Liver (tissue), 9 donors: Measurements from ENCODE around the gene UMODL1. TPM values are rescaled to one million over a fixed set of nuclear protein-coding genes. Genes with fewer than 3 reads are reported as not detected.

Source experiments
- DNase-seq: peaks from one replicate; pipeline ENCODE4 v3.0.0-alpha.2; 2017; ENCODE audit warnings: low spot score
- H3K27ac ChIP-seq, 2 donors: one replicate each; pipeline ENCODE4 v1.7.0; 2013; ENCODE audit warnings: inconsistent platforms in 2 of 2, low read length in 2 of 2, control low read depth in 1 of 2, low read depth in 1 of 2, mild to moderate bottlenecking in 1 of 2
- H3K27me3 ChIP-seq, 4 donors: one replicate each; pipeline versions ENCODE4 v1.6.1 to v1.7.0; 2013; ENCODE audit warnings: low read length in 3 of 4, inconsistent platforms in 1 of 4, mild to moderate bottlenecking in 1 of 4, moderate library complexity in 1 of 4; ENCODE audit not compliant: control insufficient read depth in 4 of 4, insufficient read depth in 4 of 4
- H3K36me3 ChIP-seq, 4 donors: one replicate each; pipeline versions ENCODE4 v1.6.1 to v1.7.0; 2013; ENCODE audit warnings: low read length in 3 of 4, mild to moderate bottlenecking in 3 of 4, low read depth in 1 of 4, moderate library complexity in 1 of 4; ENCODE audit not compliant: control insufficient read depth in 4 of 4, insufficient read depth in 3 of 4
- H3K4me1 ChIP-seq, 4 donors: one replicate each; pipeline versions ENCODE4 v1.6.1 to v1.7.0; 2013; ENCODE audit warnings: low read length in 3 of 4, mild to moderate bottlenecking in 3 of 4, moderate library complexity in 1 of 4; ENCODE audit not compliant: control insufficient read depth in 4 of 4, insufficient read depth in 4 of 4
- H3K4me3 ChIP-seq, 3 donors: one replicate each; pipeline versions ENCODE4 v1.6.1 to v1.7.0; 2013; ENCODE audit warnings: low read length in 3 of 3, control low read depth in 1 of 3, low read depth in 1 of 3, mild to moderate bottlenecking in 1 of 3
- H3K9ac ChIP-seq, 2 donors: one replicate each; pipeline ENCODE4 v1.7.0; 2013; ENCODE audit warnings: low read length in 2 of 2, mild to moderate bottlenecking in 2 of 2, moderate library complexity in 2 of 2, control low read depth in 1 of 2, low read depth in 1 of 2
- H3K9me3 ChIP-seq, 4 donors: one replicate each; pipeline versions ENCODE4 v1.6.1 to v1.7.0; 2013; ENCODE audit warnings: low read length in 3 of 4; ENCODE audit not compliant: control insufficient read depth in 4 of 4
- EGR1 ChIP-seq, 2 donors: IDR thresholded peaks; 2 replicates each; pipeline ENCODE4 v1.6.1; 2016 to 2018; ENCODE audit warnings: antibody characterized with exemption in 2 of 2, low read depth in 2 of 2
- FOXA1 ChIP-seq: IDR thresholded peaks from 2 replicates; pipeline ENCODE4 v1.6.1; 2016; ENCODE audit warnings: antibody characterized with exemption
- GABPA ChIP-seq, 2 donors: IDR thresholded peaks in 1 of 2; conservative IDR thresholded peaks in 1 of 2; 2 replicates each; pipeline ENCODE4 v1.6.1; 2016; ENCODE audit warnings: antibody characterized with exemption in 2 of 2, mild to moderate bottlenecking in 1 of 2, moderate library complexity in 1 of 2
- HNF4A ChIP-seq, 2 donors: conservative IDR thresholded peaks; 2 replicates each; pipeline ENCODE4 v1.6.1; 2016; ENCODE audit warnings: antibody characterized with exemption in 2 of 2, mild to moderate bottlenecking in 2 of 2
- HNF4G ChIP-seq: IDR thresholded peaks from 2 replicates; pipeline ENCODE4 v1.6.1; 2016; ENCODE audit warnings: antibody characterized with exemption
- JUND ChIP-seq, 2 donors: IDR thresholded peaks; 2 replicates each; pipeline ENCODE4 v1.6.1; 2016; ENCODE audit warnings: antibody characterized with exemption in 2 of 2
- NR2F2 ChIP-seq: IDR thresholded peaks from 2 replicates; pipeline ENCODE4 v1.6.1; 2016; ENCODE audit warnings: antibody characterized with exemption
- RAD21 ChIP-seq, 2 donors: IDR thresholded peaks; 2 replicates each; pipeline ENCODE4 v1.6.1; 2016; ENCODE audit warnings: antibody characterized with exemption in 2 of 2, mild to moderate bottlenecking in 2 of 2
- RXRA ChIP-seq, 2 donors: IDR thresholded peaks; 2 replicates each; pipeline ENCODE4 v1.6.1; 2017 to 2018; ENCODE audit warnings: antibody characterized with exemption in 2 of 2, mild to moderate bottlenecking in 1 of 2
- SP1 ChIP-seq: IDR thresholded peaks from 2 replicates; pipeline ENCODE4 v1.6.1; 2018; ENCODE audit warnings: antibody characterized with exemption, mild to moderate bottlenecking
- TAF1 ChIP-seq: conservative IDR thresholded peaks from 2 replicates; pipeline ENCODE4 v1.6.1; 2016; ENCODE audit warnings: antibody characterized with exemption, mild to moderate bottlenecking
- WGBS: extraction: QIAGEN DNeasy Blood & Tissue Kit; methylation state at CpG from one replicate; pipeline ENCODE4 v1.1.7; 2013; 5-methylcytosine and 5-hydroxymethylcytosine counted together
- polyA plus RNA-seq, 2 donors: library from polyadenylated mRNA; stranded (reverse) in 1 of 2; unstranded in 1 of 2; fragments of 200-250 nt in 1 of 2; fragments of >200 nt in 1 of 2; fragmentation: Nextera tagmentation in 1 of 2; extraction: Ambion mirVana in 1 of 2; gene quantifications; one replicate each; pipeline versions ENCODE4 v1.2.1 to v1.2.3, GENCODE V29; 2013 to 2015
- total RNA-seq, 2 donors: library from RNA; depleted of rRNA; stranded (reverse); fragments of >200 nt; gene quantifications; one replicate each; pipeline ENCODE4 v1.2.3, GENCODE V29; 2014
- TF ChIP-seq, protein P1 (sequence below): fragments of 150-350 bp; IDR thresholded peaks from 2 replicates; pipeline ENCODE4 v1.5.1; 2017; ENCODE audit warnings: improper control_type of control experiment, low read depth, low read length; ENCODE audit not compliant: missing input control
- TF ChIP-seq, protein P2 (sequence below): IDR thresholded peaks from 2 replicates; pipeline ENCODE4 v1.6.1; 2016; ENCODE audit warnings: antibody characterized with exemption
- TF ChIP-seq, protein P3 (sequence below): IDR thresholded peaks from 2 replicates; pipeline ENCODE4 v1.6.1; 2016; ENCODE audit warnings: antibody characterized with exemption
- TF ChIP-seq, protein P4 (sequence below): IDR thresholded peaks from 2 replicates; pipeline ENCODE4 v1.6.1; 2016; ENCODE audit warnings: antibody characterized with exemption, mild to moderate bottlenecking
- donor health status: healthy.
- donor health status: healthy.
- donor health status: healthy.
- donor health status: healthy.
- donor health status: healthy.

UMODL1 gene
- total and polyA plus RNA-seq, 4 donors = 0.08 to 0.14 (median 0.08) TPM; not detected in 1

DNA sequence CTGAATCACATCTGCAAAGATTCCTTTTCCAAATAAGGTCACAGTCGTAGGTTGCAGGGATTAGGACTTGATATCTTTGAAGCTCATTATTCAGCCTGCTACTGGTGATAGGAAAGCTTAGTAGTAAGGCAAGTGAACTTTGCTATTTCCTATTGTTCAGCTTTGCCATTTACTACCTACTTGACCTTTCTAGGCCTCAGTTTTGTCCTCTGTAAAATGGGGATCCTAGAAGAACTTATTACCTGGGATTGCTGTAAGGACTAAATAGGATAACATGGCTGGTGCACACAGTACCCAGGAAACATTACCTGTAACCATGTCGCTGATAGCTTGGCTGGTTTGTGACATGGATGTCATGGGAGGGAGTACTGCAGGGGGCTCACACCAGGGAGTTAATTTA is 24.5 kb downstream of the UMODL1 start:
- no peak for DNase-seq
- H3K27me3 ChIP-seq = peaks cover 0 to 2% (median 1%) of the 10 kb centered on the region in 4 donors
- no peak overlapping the region for H3K27ac ChIP-seq
- no peak overlapping the region for H3K9ac ChIP-seq
- no peak overlapping the region for H3K4me3 ChIP-seq
- 95% methylated on average over 2 of the region's 2 CpGs for WGBS
- no peaks in the 10 kb centered on the region for H3K36me3 ChIP-seq
- TF ChIP-seq HNF4A (conservative IDR thresholded peaks at IDR 0.05) = no peak
- no peak for TF ChIP-seq HNF4G
- TF ChIP-seq, protein P1, sequence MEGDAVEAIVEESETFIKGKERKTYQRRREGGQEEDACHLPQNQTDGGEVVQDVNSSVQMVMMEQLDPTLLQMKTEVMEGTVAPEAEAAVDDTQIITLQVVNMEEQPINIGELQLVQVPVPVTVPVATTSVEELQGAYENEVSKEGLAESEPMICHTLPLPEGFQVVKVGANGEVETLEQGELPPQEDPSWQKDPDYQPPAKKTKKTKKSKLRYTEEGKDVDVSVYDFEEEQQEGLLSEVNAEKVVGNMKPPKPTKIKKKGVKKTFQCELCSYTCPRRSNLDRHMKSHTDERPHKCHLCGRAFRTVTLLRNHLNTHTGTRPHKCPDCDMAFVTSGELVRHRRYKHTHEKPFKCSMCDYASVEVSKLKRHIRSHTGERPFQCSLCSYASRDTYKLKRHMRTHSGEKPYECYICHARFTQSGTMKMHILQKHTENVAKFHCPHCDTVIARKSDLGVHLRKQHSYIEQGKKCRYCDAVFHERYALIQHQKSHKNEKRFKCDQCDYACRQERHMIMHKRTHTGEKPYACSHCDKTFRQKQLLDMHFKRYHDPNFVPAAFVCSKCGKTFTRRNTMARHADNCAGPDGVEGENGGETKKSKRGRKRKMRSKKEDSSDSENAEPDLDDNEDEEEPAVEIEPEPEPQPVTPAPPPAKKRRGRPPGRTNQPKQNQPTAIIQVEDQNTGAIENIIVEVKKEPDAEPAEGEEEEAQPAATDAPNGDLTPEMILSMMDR = no peak
- TF ChIP-seq, protein P2, sequence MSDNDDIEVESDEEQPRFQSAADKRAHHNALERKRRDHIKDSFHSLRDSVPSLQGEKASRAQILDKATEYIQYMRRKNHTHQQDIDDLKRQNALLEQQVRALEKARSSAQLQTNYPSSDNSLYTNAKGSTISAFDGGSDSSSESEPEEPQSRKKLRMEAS = no peak
- no peak for TF ChIP-seq RAD21 (IDR thresholded peaks at IDR 0.05)
- TF ChIP-seq GABPA (IDR thresholded peaks at IDR 0.05 in 1 of 2, conservative IDR thresholded peaks at IDR 0.05 in 1 of 2) = no peak
- no peak for TF ChIP-seq EGR1 (IDR thresholded peaks at IDR 0.05; ENCODE audit: low read depth in 2 of 2)
- no peak for TF ChIP-seq JUND (IDR thresholded peaks at IDR 0.05)
- TF ChIP-seq, protein P3, sequence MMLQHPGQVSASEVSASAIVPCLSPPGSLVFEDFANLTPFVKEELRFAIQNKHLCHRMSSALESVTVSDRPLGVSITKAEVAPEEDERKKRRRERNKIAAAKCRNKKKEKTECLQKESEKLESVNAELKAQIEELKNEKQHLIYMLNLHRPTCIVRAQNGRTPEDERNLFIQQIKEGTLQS = no peak
- TF ChIP-seq SP1 = no peak
- H3K4me1 ChIP-seq = no peaks in the 10 kb centered on the region
- peaks cover 0 to 3% (median 1%) of the 10 kb centered on the region in 4 donors for H3K9me3 ChIP-seq

DNA sequence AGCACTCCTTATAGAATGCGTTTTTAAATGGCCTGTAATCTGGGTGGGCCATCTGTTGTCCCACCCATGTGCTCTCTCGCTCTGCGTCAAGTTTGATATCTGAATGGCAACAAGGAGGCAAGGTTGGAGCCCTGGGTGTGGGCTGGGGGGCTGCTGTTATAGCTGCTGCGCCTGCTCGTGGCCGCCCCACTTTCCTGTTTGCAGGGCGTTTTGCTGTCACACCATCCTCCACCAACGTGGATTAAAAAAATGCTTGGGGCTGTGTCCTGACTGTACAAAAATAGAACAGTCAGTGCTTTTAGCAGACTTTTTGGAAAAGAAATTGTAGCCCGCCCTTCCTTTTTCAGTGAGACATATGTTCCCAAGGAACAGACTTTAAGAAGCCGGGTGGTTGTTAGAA is 25.4 kb downstream of the UMODL1 start:
- DNase-seq = peak; percentile 63

More for the DNA sequence above, 25.4 kb downstream of the UMODL1 start:
- H3K9ac ChIP-seq = no peak overlapping the region
- peaks cover 0 to 2% (median 1%) of the 10 kb centered on the region in 4 donors for H3K27me3 ChIP-seq
- no peak overlapping the region for H3K4me3 ChIP-seq
- H3K36me3 ChIP-seq = no peaks in the 10 kb centered on the region
- TF ChIP-seq, protein P4, sequence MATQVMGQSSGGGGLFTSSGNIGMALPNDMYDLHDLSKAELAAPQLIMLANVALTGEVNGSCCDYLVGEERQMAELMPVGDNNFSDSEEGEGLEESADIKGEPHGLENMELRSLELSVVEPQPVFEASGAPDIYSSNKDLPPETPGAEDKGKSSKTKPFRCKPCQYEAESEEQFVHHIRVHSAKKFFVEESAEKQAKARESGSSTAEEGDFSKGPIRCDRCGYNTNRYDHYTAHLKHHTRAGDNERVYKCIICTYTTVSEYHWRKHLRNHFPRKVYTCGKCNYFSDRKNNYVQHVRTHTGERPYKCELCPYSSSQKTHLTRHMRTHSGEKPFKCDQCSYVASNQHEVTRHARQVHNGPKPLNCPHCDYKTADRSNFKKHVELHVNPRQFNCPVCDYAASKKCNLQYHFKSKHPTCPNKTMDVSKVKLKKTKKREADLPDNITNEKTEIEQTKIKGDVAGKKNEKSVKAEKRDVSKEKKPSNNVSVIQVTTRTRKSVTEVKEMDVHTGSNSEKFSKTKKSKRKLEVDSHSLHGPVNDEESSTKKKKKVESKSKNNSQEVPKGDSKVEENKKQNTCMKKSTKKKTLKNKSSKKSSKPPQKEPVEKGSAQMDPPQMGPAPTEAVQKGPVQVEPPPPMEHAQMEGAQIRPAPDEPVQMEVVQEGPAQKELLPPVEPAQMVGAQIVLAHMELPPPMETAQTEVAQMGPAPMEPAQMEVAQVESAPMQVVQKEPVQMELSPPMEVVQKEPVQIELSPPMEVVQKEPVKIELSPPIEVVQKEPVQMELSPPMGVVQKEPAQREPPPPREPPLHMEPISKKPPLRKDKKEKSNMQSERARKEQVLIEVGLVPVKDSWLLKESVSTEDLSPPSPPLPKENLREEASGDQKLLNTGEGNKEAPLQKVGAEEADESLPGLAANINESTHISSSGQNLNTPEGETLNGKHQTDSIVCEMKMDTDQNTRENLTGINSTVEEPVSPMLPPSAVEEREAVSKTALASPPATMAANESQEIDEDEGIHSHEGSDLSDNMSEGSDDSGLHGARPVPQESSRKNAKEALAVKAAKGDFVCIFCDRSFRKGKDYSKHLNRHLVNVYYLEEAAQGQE = no peak
- no peak for TF ChIP-seq FOXA1
- TF ChIP-seq NR2F2 = no peak
- TF ChIP-seq TAF1 = no peak
- TF ChIP-seq RXRA (IDR thresholded peaks at IDR 0.05) = no peak
- TF ChIP-seq, protein P2 = no peak
- TF ChIP-seq, protein P1 = no peak
- no peak for TF ChIP-seq JUND (IDR thresholded peaks at IDR 0.05)
- TF ChIP-seq, protein P3 = no peak
- no peak for TF ChIP-seq HNF4G
- TF ChIP-seq HNF4A (conservative IDR thresholded peaks at IDR 0.05) = no peak
- no peaks in the 10 kb centered on the region for H3K4me1 ChIP-seq
- WGBS = 72% methylated on average over 10 of the region's 10 CpGs
- no peak overlapping the region for H3K27ac ChIP-seq
- peaks cover 0 to 3% (median 1%) of the 10 kb centered on the region in 4 donors for H3K9me3 ChIP-seq
